Vagina (tissue), 2 donors: ENCODE measurements around the gene ADD3.

ENCODE experiments used
- CTCF ChIP-seq, 3 experiments: fragments of 450-650 bp in 2 of 3; fragments of 200-600 bp in 1 of 3; sonication (generic) in 1 of 3; IDR thresholded peaks; one replicate each; pipeline ENCODE4 v1.5.1; 2017 to 2019; ENCODE audit warnings: antibody characterized with exemption in 3 of 3, mild to moderate bottlenecking in 2 of 3, moderate library complexity in 2 of 3
- POLR2A ChIP-seq, 2 donors: fragments of 450-650 bp; IDR thresholded peaks; one replicate each; pipeline ENCODE4 v1.6.1; 2017; ENCODE audit warnings: antibody characterized with exemption in 2 of 2, mild to moderate bottlenecking in 2 of 2, moderate library complexity in 2 of 2
- POLR2AphosphoS5 ChIP-seq, 2 donors: sonication (generic); formaldehyde crosslinking; IDR thresholded peaks; one replicate each; pipeline ENCODE4 v1.9.0; 2017; ENCODE audit warnings: antibody characterized with exemption in 2 of 2, mild to moderate bottlenecking in 2 of 2, low read depth in 1 of 2; ENCODE audit not compliant: insufficient read depth in 1 of 2

- TF ChIP-seq POLR2A (IDR thresholded peaks at IDR 0.05) (no peak), CTCF (IDR thresholded peaks at IDR 0.05) (no peak), POLR2AphosphoS5 (IDR thresholded peaks at IDR 0.05; ENCODE audit: insufficient read depth in 1 of 2, low read depth in 1 of 2) (no peak)
Measured at GRCh38 chr10:110167149-110167548, 159.4 kb downstream of the ADD3 start.
